Measurements from ENCODE around the gene SOCS3.

SOCS3 gene

GRCh38 chr17:78397681-78398101, 37.8 kb upstream of the SOCS3 start:
- TF ChIP-seq POLR2A (IDR thresholded peaks at IDR 0.05; ENCODE audit: low read depth, low read length): no peak
- FAIRE-seq: no peak
- DNase-seq (ENCODE audit: insufficient read length, low spot score): no peak

- no peak for DNase-seq (ENCODE audit: insufficient read length, low spot score)
- TF ChIP-seq POLR2A (IDR thresholded peaks at IDR 0.05; ENCODE audit: low read depth, low read length): no peak
- FAIRE-seq: no peak
Observed at GRCh38 chr17:78396441-78397337, 36.8 kb upstream of the SOCS3 start.

- no peak for TF ChIP-seq POLR2A (IDR thresholded peaks at IDR 0.05; ENCODE audit: low read depth, low read length)
- FAIRE-seq: no peak
- no peak for DNase-seq (ENCODE audit: insufficient read length, low spot score)
Observed at GRCh38 chr17:78395155-78395554, 35.3 kb upstream of the SOCS3 start.

- FAIRE-seq (no peak), DNase-seq (ENCODE audit: insufficient read length, low spot score) (no peak)
- TF ChIP-seq POLR2A (IDR thresholded peaks at IDR 0.05; ENCODE audit: low read depth, low read length): no peak
Observed at GRCh38 chr17:78394209-78394608, 34.3 kb upstream of the SOCS3 start.

- no peak for FAIRE-seq
- DNase-seq (ENCODE audit: insufficient read length, low spot score): no peak
- no peak for TF ChIP-seq POLR2A (IDR thresholded peaks at IDR 0.05; ENCODE audit: low read depth, low read length)
Observed at GRCh38 chr17:78393575-78393974, 33.7 kb upstream of the SOCS3 start.

- no peak for TF ChIP-seq POLR2A (IDR thresholded peaks at IDR 0.05; ENCODE audit: low read depth, low read length)
- no peak for DNase-seq (ENCODE audit: insufficient read length, low spot score)
- FAIRE-seq: no peak
Observed at GRCh38 chr17:78392295-78392694, 32.4 kb upstream of the SOCS3 start.

- no peak for FAIRE-seq
- peak; percentile 57 for DNase-seq (ENCODE audit: insufficient read length, low spot score)
- TF ChIP-seq POLR2A (IDR thresholded peaks at IDR 0.05; ENCODE audit: low read depth, low read length): no peak
Observed at GRCh38 chr17:78391843-78392242, 32.0 kb upstream of the SOCS3 start.

- DNase-seq (ENCODE audit: insufficient read length, low spot score) (no peak), FAIRE-seq (no peak)
- TF ChIP-seq POLR2A (IDR thresholded peaks at IDR 0.05; ENCODE audit: low read depth, low read length): no peak
Observed at GRCh38 chr17:78391051-78391431, 31.2 kb upstream of the SOCS3 start.

GRCh38 chr17:78390241-78391050, 30.6 kb upstream of the SOCS3 start:
- FAIRE-seq (no peak), DNase-seq (ENCODE audit: insufficient read length, low spot score) (peak; percentile 67)

GRCh38 chr17:78387977-78388941, 28.4 kb upstream of the SOCS3 start:
- no peak for TF ChIP-seq POLR2A (IDR thresholded peaks at IDR 0.05; ENCODE audit: low read depth, low read length)
- DNase-seq (ENCODE audit: insufficient read length, low spot score) (no peak), FAIRE-seq (no peak)

More at GRCh38 chr17:78390241-78391050, 30.6 kb upstream of the SOCS3 start:
- no peak for TF ChIP-seq POLR2A (IDR thresholded peaks at IDR 0.05; ENCODE audit: low read depth, low read length)

GRCh38 chr17:78384479-78385175, 24.8 kb upstream of the SOCS3 start:
- no peak for DNase-seq (ENCODE audit: insufficient read length, low spot score)
- no peak for TF ChIP-seq POLR2A (IDR thresholded peaks at IDR 0.05; ENCODE audit: low read depth, low read length)
- no peak for FAIRE-seq

GRCh38 chr17:78383725-78384471, 24.0 kb upstream of the SOCS3 start:
- DNase-seq (ENCODE audit: insufficient read length, low spot score) (peak; percentile 80), FAIRE-seq (no peak)
- TF ChIP-seq POLR2A (IDR thresholded peaks at IDR 0.05; ENCODE audit: low read depth, low read length): no peak
